T-helper 9 cell (primary cell): ENCODE data around the gene USP36.
"Not testable (repeated sequence)": the region's sequence is repeated elsewhere in the genome, so short reads cannot be mapped to it uniquely, and the experiment has no call there.

Experiments
- DNase-seq: peaks from one replicate; pipeline ENCODE4 v3.0.0-alpha.2; 2020

The USP36 gene

GRCh38 chr17:78789149-78789662 lies 51.4 kb downstream of the USP36 start:
- DNase-seq = no peak

GRCh38 chr17:78788451-78788850 lies 52.2 kb downstream of the USP36 start:
- DNase-seq = no peak

- DNase-seq = no peak
Observed at GRCh38 chr17:78787444-78787843, 53.2 kb downstream of the USP36 start.

GRCh38 chr17:78785663-78786057 lies 55.0 kb downstream of the USP36 start:
- DNase-seq = no peak

DNA sequence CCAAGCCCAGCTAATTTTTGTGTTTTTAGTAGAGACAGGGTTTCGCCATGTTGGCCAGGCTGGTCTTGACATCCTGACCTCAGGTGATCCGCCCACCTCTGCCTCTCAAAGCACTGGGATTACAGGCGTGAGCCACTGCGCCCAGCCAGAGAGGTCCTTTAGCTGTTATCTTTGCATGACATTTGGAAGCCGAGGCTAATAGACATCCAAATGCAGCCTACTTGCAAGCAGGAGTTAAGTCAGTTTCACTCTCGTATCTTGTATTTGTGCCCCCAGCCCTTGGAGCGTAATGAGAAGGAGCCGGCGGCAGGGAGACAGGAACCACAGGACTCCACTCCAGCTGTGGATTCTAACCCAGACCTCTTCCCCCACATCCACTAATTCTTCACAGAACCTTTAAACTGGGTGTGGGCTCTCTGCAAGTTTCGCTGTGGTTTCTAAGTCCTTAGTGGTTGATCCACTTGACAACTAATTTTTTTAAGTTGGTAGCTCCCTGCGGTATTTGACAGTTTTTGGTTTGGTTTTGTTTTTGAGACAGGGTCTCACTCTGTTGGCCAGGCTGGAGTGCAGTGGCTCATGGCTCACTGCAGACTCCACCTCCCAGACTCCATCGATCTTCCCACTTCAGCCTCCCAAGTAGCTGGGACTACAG lies 55.5 kb downstream of the USP36 start:
- no peak for DNase-seq

- no peak for DNase-seq
Observed at GRCh38 chr17:78784352-78784751, 56.3 kb downstream of the USP36 start.

- DNase-seq = no peak
Observed at GRCh38 chr17:78783711-78784324, 56.8 kb downstream of the USP36 start.

DNA sequence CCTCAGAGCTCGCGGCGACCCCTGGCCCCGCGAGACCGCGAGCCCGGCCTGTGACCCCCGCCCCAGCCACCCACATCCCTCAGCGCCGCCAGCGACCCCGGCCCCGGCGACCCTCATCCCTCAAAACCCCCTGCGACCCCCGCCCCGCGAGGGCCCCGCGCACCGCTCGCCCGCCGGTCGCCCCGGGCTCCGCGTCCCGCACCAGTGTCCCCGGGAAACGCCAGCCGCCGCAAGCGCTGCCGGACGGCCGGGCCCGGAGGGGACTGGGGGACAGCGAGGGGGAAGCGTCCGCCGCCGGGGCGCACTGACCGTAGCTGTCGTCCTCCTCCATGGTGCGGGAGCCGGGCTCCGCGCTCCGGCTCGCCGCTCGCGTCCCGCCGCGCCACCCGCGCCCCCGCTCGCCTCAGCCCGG lies 58.7 kb downstream of the USP36 start, which contains the start of gene CYTH1:
TSS of gene CYTH1 (minus strand) at position 381 of the 412 bp plus-strand sequence. CDS start at position 331, 50 bp downstream.
- no peak for DNase-seq

DNA sequence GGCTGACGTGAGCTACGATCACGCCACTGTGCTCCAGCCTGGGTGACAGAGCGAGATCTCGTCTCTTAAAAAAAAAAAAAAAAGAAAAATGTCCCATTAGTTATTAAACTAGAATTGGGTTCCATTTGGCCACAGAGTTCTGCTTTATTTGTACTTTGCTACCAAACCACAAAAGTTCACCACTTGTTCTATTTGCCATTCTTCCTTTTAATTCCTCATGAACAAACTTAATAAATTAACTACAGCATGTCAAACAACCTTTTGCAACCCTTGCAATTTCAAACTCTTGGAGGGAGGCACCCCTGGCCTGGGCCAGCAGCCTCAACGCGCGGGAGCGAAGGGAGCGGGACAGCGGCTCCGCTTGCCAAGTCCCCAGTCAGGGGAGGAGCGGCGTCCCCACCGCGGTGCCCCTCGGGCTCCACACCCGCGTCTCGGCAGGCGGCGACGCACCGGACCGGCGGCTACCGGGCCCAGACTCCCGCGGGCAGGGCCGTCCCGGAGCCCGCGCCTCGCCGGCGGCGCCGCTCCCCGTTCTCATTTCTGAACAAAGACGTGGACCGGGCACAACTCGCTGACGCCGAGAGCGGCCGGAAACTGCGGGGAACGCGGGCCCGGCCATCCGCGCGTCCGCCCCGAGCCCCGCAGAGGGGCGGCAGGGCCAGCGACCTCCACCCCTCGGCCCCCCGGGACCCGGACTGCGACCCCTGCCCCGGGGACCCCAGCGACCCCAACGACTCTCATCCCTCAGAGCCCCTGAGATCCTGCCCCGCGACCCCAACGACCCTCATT lies 59.3 kb downstream of the USP36 start:
- DNase-seq = no peak

- no peak for DNase-seq
Observed at GRCh38 chr17:78780335-78780734, 60.3 kb downstream of the USP36 start.

GRCh38 chr17:78779850-78780249 lies 60.8 kb downstream of the USP36 start:
- peak; percentile 44 for DNase-seq

DNA sequence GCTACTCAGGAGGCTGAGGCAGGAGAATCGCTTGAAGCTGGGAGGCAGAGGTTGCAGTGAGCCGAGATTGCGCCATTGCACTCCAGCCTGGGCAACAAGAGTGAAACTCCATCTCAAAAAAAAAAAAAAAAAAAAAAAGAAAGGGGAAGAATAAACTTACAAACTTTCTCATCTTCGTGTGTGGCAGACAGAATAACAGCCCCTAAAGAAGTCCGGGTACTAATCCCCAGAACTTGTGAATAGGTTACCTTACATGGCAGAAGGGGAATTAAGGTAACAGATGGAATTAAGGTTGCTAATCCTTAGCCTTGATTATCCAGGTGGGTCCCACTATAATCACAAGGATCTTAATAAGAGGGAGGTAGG lies 61.3 kb downstream of the USP36 start:
- not testable (repeated sequence) for DNase-seq

DNA sequence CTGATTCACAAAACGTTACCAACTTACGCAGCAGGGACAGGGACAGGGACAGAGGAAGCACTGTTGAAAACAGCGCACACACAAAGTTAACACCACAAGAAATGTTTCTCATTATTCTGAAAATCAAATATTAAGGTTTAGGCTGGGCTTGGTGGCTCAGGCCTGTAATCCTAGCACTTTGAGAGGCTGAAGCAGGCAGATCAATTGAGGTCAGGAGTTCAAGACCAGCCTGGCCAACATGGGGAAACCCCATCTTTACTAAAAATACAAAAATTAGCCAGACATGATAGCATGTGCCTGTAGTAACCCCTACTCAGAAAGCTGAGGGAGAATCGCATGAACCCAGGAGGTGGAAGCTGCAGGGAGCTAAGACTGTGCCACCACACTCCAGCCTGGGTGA lies 62.7 kb downstream of the USP36 start:
- no peak for DNase-seq

DNA sequence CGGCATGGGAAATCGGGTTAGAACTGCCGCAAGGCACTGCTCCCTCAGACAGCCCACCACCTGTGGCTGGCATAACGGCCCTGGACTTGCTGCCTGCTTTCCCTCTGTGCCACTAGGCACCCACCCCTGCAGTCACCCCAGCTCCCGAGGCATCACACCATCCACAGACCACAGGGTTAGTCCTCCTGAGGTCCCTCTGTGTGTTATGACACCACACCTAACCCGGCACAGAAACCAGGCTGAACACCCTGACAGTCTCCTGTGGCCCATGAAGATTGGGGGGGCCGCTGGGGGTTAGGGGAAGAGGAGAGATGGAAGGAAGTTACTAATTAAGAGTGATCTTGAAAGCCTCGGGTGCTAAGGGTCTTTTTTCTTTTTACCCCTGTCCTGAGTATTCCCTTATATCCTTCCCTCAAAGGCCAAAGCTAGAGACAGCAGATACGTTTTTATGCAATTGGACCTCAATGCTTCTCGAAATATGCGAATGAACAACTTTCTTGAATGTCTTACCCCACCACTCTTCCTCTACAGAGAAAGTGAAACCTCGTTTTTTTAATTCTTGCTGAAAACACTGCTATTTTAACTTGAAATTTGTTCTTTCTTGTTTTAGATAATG lies 65.5 kb downstream of the USP36 start:
- peak; percentile 52 for DNase-seq

DNA sequence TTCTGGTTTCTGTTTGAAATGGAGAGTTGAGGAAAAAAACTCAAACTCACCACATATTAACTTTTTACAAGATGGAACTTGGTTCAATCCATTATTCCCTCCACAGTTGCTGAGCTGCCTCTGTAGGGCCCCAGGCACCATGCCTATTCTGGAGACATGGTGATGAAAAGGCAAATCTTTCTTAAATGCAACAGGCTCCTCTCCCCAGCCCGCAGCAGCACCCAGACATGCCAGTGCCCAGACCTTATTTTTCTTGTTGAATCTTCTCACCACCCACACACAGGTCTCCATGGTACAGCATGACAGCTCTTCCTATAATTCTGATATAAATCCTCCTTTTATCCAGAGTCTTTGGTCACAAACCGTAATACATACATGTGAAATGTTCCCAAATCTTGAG lies 66.2 kb downstream of the USP36 start:
- no peak for DNase-seq

- DNase-seq = no peak
Observed at GRCh38 chr17:78771758-78772382, 68.7 kb downstream of the USP36 start.

DNA sequence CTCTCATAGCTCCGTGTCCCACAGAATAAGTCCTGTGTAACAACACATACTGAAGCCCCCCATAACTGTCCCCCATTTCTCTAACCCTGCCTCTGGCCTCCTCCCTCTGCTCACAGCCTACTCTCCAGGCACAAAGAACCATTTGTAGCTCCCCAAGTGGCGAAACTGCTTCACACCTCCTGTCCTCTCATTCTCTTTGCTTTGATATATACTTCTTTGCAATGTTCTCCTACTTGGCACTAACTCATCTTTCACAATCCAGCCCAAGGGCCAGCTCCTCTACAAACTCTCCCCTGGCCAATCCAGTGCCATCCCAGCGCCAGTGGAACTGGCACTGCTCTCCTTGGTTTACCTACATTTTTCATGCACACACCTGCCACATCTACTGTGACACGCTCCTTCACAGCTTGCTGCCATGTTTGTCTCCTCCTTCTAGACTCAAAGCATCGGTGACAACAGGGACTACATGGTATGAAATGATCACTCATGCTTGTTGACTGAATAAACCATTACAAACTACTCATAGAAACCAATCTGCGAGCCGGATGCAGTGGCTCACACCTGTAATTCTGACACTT lies 71.3 kb downstream of the USP36 start:
- DNase-seq = no peak

DNA sequence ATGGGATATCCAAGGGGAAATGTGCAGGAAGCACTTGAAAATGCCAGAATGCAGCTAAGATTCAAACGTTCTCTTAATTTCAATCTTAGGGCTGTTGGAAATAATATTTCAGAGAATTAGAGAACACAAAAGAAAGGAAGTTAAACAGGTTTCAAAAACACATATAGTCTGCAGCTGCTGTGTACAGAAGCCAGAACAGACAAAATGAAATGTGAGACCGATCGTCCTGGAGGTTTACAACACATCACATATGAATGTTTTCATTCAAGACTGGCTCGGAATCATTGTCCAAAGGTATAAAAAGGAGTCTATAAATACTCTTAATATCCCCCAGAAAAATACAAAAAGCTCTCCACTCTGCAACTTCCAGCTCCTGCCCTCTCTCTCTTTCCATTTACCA lies 72.8 kb downstream of the USP36 start:
- no peak for DNase-seq

- no peak for DNase-seq
Observed at GRCh38 chr17:78766743-78767294, 73.8 kb downstream of the USP36 start.

DNA sequence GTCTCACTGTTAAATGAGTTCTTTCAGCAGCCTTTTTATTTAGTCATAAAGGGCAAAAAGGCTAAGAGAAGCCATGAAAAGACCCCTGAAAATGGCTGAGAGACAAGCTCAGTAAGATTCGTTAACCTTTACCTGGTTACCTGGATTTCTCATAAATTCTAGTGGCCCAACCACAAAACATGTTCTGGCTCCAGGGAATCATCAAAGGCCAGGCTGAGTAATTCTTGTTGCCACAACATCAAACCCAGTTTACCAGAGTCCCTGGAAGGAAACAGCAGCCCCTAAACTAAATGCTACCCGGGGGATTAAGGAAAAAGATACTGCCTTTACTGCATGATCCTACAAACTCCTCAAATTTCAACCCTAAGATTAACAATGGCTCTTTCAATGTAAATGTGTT lies 74.4 kb downstream of the USP36 start:
- DNase-seq = no peak

DNA sequence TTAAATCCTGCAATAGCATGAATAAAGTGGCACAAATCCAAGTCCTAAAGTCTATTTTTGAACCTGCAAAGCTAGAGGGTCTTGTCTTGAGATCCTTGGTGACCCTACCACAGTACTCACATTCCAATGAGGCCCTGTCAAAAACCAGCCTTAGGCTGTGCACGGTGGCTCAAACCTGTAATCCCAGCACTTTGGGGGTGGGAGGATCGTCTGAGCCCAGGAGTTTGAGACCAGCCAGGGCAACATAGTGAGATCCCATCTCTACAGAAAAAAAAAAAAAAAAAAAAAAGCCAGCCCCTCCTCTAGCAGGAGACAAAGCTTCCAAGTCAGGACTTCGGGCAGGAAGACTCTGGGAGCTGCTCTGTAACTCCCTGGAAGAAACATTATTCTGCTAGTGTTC lies 74.8 kb downstream of the USP36 start:
- DNase-seq = no peak

DNA sequence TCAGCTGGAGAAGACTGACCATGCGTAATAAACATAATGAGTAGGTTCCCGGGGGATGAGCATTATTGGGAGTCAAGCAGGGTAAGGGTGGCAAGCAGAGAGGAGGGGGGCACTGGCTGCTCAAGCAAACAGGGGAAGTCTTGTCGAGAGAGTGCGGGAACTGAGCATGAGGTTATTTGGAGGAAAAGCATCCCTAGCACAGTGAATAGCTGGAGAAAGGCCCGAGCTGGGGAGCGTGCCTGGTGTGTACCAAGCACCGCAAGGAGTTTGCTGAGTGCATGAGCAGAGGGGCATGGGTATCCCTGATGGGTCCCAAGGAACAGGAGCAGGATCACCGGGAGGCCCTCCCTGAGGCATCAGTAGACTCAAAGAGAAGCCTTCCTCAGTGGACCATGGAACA lies 75.7 kb downstream of the USP36 start:
- DNase-seq = no peak
